Prostate gland (tissue), 2 donors: ENCODE data around the gene CCDC144A. TPM values are rescaled to one million over a fixed set of nuclear protein-coding genes. Genes with fewer than 3 reads are reported as not detected.
"Not testable (repeated sequence)": the region's sequence is repeated elsewhere in the genome, so short reads cannot be mapped to it uniquely, and the experiment has no call there.

Experiments
- DNase-seq: peaks from one replicate; pipeline ENCODE4 v3.0.0-alpha.2; 2019; ENCODE audit warnings: low spot score
- H3K27ac ChIP-seq, 2 donors: fragments of 200-600 bp; sonication (generic); 2 replicates each; pipeline ENCODE4 v1.5.1; 2017 to 2019
- H3K27me3 ChIP-seq: fragments of 200-600 bp; sonication (generic); replicated peaks from 2 replicates; pipeline ENCODE4 v1.5.1; 2019; ENCODE audit not compliant: insufficient read depth
- H3K36me3 ChIP-seq, 2 donors: fragments of 200-600 bp; sonication (generic); 1 replicate in 1 of 2; 2 replicates in 1 of 2; pipeline versions ENCODE4 v1.5.1 to v1.8.1; 2017 to 2019
- H3K4me1 ChIP-seq: fragments of 200-600 bp; sonication (generic); replicated peaks from 2 replicates; pipeline ENCODE4 v1.5.1; 2019
- H3K4me3 ChIP-seq, 2 donors: fragments of 200-600 bp; sonication (generic); 2 replicates each; pipeline ENCODE4 v1.5.1; 2017 to 2019
- H3K9me3 ChIP-seq: fragments of 200-600 bp; sonication (generic); 2 replicates; pipeline ENCODE4 v1.5.1; 2017
- POLR2A ChIP-seq: fragments of 450-650 bp; IDR thresholded peaks from one replicate; pipeline ENCODE4 v1.6.1; 2016; ENCODE audit warnings: antibody characterized with exemption, mild to moderate bottlenecking
- POLR2AphosphoS5 ChIP-seq: sonication (generic); formaldehyde crosslinking; IDR thresholded peaks from one replicate; pipeline ENCODE4 v1.6.1; 2017; ENCODE audit warnings: antibody characterized with exemption
- WGBS: methylation state at CpG from one replicate; pipeline ENCODE4 v1.1.5; 2018; 5-methylcytosine and 5-hydroxymethylcytosine counted together
- intact Hi-C: fragments of 100-400 bp; cut with DNase I; formaldehyde crosslinking; loops from one replicate; pipeline ENCODE4 v1.14.2; 2022
- total RNA-seq, 2 donors: library from RNA; depleted of rRNA; stranded (reverse); fragments of >200 nt; gene quantifications; one replicate each; pipeline ENCODE4 v1.1.0, GENCODE V29; 2016
- TF ChIP-seq, protein P1 (sequence below), 4 experiments: fragments of 200-600 bp in 2 of 4; fragments of 450-650 bp in 2 of 4; sonication (generic) in 2 of 4; IDR thresholded peaks; 1 replicate in 3 of 4; 2 replicates in 1 of 4; pipeline ENCODE4 v1.5.1; 2016 to 2019; ENCODE audit warnings: antibody characterized with exemption in 4 of 4, mild to moderate bottlenecking in 2 of 4, moderate library complexity in 2 of 4

CCDC144A gene
- total RNA-seq, 2 donors from 2014 or later, result 0.68 to 24.7 TPM

- no peaks in the 10 kb centered on the region for H3K9me3 ChIP-seq
- H3K4me1 ChIP-seq, result peaks cover 3% of the 10 kb centered on the region
- H3K36me3 ChIP-seq, result no peaks in the 10 kb centered on the region
- TF ChIP-seq POLR2AphosphoS5 (peak; percentile 96), POLR2A (peak; percentile 81)
- TF ChIP-seq, protein P1, sequence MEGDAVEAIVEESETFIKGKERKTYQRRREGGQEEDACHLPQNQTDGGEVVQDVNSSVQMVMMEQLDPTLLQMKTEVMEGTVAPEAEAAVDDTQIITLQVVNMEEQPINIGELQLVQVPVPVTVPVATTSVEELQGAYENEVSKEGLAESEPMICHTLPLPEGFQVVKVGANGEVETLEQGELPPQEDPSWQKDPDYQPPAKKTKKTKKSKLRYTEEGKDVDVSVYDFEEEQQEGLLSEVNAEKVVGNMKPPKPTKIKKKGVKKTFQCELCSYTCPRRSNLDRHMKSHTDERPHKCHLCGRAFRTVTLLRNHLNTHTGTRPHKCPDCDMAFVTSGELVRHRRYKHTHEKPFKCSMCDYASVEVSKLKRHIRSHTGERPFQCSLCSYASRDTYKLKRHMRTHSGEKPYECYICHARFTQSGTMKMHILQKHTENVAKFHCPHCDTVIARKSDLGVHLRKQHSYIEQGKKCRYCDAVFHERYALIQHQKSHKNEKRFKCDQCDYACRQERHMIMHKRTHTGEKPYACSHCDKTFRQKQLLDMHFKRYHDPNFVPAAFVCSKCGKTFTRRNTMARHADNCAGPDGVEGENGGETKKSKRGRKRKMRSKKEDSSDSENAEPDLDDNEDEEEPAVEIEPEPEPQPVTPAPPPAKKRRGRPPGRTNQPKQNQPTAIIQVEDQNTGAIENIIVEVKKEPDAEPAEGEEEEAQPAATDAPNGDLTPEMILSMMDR (IDR thresholded peaks at IDR 0.05), result peak in 1 of 4 experiments; percentile 27
- H3K4me3 ChIP-seq, result peak within 1 kb of the TSS; percentile 43 to 52
- intact Hi-C loops, result no loop called here
- H3K27ac ChIP-seq, result peak within 1 kb of the TSS; percentile 81 to 93
- H3K27me3 ChIP-seq, result no peaks in the 10 kb centered on the region
- DNase-seq, result peak; percentile 97
- WGBS, result under 1% methylated on average over 45 of the region's 55 CpGs
These were observed 36.5 kb upstream of the CCDC144A start, which contains the start of gene ZNF624 for GRCh38 chr17:16653367-16654041. ZNF624 (minus strand) TSS chr17:16653850.

- H3K9me3 ChIP-seq, result no peaks in the 10 kb centered on the region
- H3K4me1 ChIP-seq, result no peaks in the 10 kb centered on the region
- H3K4me3 ChIP-seq, result no peak overlapping the region
- H3K27me3 ChIP-seq, result no peaks in the 10 kb centered on the region
- no peaks in the 10 kb centered on the region for H3K36me3 ChIP-seq
- TF ChIP-seq, protein P1 (IDR thresholded peaks at IDR 0.05), result no peak
- TF ChIP-seq POLR2A (no peak), POLR2AphosphoS5 (no peak)
- no peak for DNase-seq
- no peak overlapping the region for H3K27ac ChIP-seq
- intact Hi-C loops, result no loop called here
These were observed 28.8 kb upstream of the CCDC144A start for GRCh38 chr17:16661217-16661616.

DNA sequence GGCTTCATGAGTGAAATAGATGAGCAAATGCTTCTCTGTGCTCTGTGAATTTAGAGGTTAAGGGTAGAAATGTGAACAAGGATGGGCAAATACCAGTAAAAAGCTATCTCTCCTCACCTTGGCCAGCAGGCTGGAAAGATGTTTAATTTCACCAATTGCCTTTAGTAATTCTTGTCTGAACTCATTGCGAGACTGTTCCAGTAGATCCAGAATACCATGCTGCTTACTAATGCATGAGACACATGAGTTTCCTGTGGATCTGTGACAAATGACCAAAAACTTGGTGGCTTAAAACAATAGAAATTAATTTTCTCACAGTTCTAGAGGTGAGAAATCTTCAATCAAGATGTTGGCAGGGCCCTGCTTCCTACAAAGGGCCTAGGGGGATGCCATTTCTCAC is 27.1 kb upstream of the CCDC144A start:
- Histone ChIP-seq H3K4me1 (no peaks in the 10 kb centered on the region), H3K9me3 (no peaks in the 10 kb centered on the region), H3K27me3 (peaks cover 5% of the 10 kb centered on the region), H3K27ac (no peak overlapping the region), H3K36me3 (no peaks in the 10 kb centered on the region), H3K4me3 (no peak overlapping the region)
- TF ChIP-seq POLR2A (no peak), POLR2AphosphoS5 (no peak)
- TF ChIP-seq, protein P1 (IDR thresholded peaks at IDR 0.05), result no peak
- WGBS, result 83% methylated on average over 1 of the region's 1 CpG
- DNase-seq, result no peak
- intact Hi-C loops, result no loop called here

GRCh38 chr17:16666553-16666906 is 23.5 kb upstream of the CCDC144A start:
- DNase-seq, H3K4me1 ChIP-seq, H3K36me3 ChIP-seq, intact Hi-C loops, H3K9me3 ChIP-seq, H3K27ac ChIP-seq: not testable (repeated sequence)
- H3K4me3 ChIP-seq, result peak overlapping the region; percentile 14 to 24
- WGBS, result 42% methylated on average over 20 of the region's 24 CpGs
- peaks cover 14% of the 10 kb centered on the region for H3K27me3 ChIP-seq

- intact Hi-C loops, H3K27ac ChIP-seq, H3K4me1 ChIP-seq, DNase-seq, H3K9me3 ChIP-seq, H3K36me3 ChIP-seq: not testable (repeated sequence)
- peaks cover 14% of the 10 kb centered on the region for H3K27me3 ChIP-seq
- peak overlapping the region; percentile 14 to 24 for H3K4me3 ChIP-seq
- 2% methylated on average over 37 of the region's 61 CpGs for WGBS
These were observed 23.0 kb upstream of the CCDC144A start for GRCh38 chr17:16666907-16667636.
